ENCODE measurements around the gene PARN.

The PARN gene

GRCh38 chr16:14525596-14525995 is 104.5 kb downstream of the PARN start:
- Histone ChIP-seq H3K36me3 (ENCODE audit: insufficient read depth) (no peaks in the 10 kb centered on the region), H3K4me1 (ENCODE audit: low read depth, poor library complexity, severe bottlenecking) (peaks cover 33% of the 10 kb centered on the region), H3K27me3 (ENCODE audit: insufficient read depth, low read depth) (no peaks in the 10 kb centered on the region), H4K20me1 (ENCODE audit: insufficient read depth) (no peaks in the 10 kb centered on the region), H3K4me3 (IDR thresholded peaks at IDR 0.05; ENCODE audit: insufficient read depth, low read depth, low read length) (no peak overlapping the region), H3K27ac (no peak overlapping the region), H3K79me2 (ENCODE audit: insufficient read depth, low read depth) (no peaks in the 10 kb centered on the region), H2AFZ (ENCODE audit: low read depth) (no peak overlapping the region), H3K9ac (no peak overlapping the region), H3K4me2 (no peak overlapping the region)
- TF ChIP-seq CTCF (conservative IDR thresholded peaks at IDR 0.05; ENCODE audit: low read depth, low read length) = no peak

GRCh38 chr16:14524979-14525378 is 105.1 kb downstream of the PARN start:
- Histone ChIP-seq H3K9ac (no peak overlapping the region), H3K79me2 (ENCODE audit: insufficient read depth, low read depth) (no peaks in the 10 kb centered on the region), H3K36me3 (ENCODE audit: insufficient read depth) (no peaks in the 10 kb centered on the region), H3K4me3 (IDR thresholded peaks at IDR 0.05; ENCODE audit: insufficient read depth, low read depth, low read length) (no peak overlapping the region), H3K27me3 (ENCODE audit: insufficient read depth, low read depth) (no peaks in the 10 kb centered on the region), H2AFZ (ENCODE audit: low read depth) (no peak overlapping the region), H3K4me1 (ENCODE audit: low read depth, poor library complexity, severe bottlenecking) (peaks cover 36% of the 10 kb centered on the region), H3K4me2 (no peak overlapping the region), H3K27ac (no peak overlapping the region), H4K20me1 (ENCODE audit: insufficient read depth) (no peaks in the 10 kb centered on the region)
- TF ChIP-seq CTCF (conservative IDR thresholded peaks at IDR 0.05; ENCODE audit: low read depth, low read length) = no peak

- no peak for TF ChIP-seq CTCF (conservative IDR thresholded peaks at IDR 0.05; ENCODE audit: low read depth, low read length)
- H3K79me2 ChIP-seq (ENCODE audit: insufficient read depth, low read depth) = no peaks in the 10 kb centered on the region
- no peaks in the 10 kb centered on the region for H4K20me1 ChIP-seq (ENCODE audit: insufficient read depth)
- H3K9ac ChIP-seq = no peak overlapping the region
- H3K27ac ChIP-seq = no peak overlapping the region
- H3K36me3 ChIP-seq (ENCODE audit: insufficient read depth) = no peaks in the 10 kb centered on the region
- H3K4me3 ChIP-seq (IDR thresholded peaks at IDR 0.05; ENCODE audit: insufficient read depth, low read depth, low read length) = no peak overlapping the region
- H3K4me1 ChIP-seq (ENCODE audit: low read depth, poor library complexity, severe bottlenecking) = peaks cover 32% of the 10 kb centered on the region
- H2AFZ ChIP-seq (ENCODE audit: low read depth) = no peak overlapping the region
- H3K4me2 ChIP-seq = no peak overlapping the region
- H3K27me3 ChIP-seq (ENCODE audit: insufficient read depth, low read depth) = no peaks in the 10 kb centered on the region
Measured at GRCh38 chr16:14523632-14524031, 106.4 kb downstream of the PARN start.

GRCh38 chr16:14522671-14523070 is 107.4 kb downstream of the PARN start:
- no peak overlapping the region for H3K9ac ChIP-seq
- H3K27ac ChIP-seq = no peak overlapping the region
- H3K79me2 ChIP-seq (ENCODE audit: insufficient read depth, low read depth) = no peaks in the 10 kb centered on the region
- H4K20me1 ChIP-seq (ENCODE audit: insufficient read depth) = no peaks in the 10 kb centered on the region
- peaks cover 22% of the 10 kb centered on the region for H3K4me1 ChIP-seq (ENCODE audit: low read depth, poor library complexity, severe bottlenecking)
- no peak overlapping the region for H2AFZ ChIP-seq (ENCODE audit: low read depth)
- H3K27me3 ChIP-seq (ENCODE audit: insufficient read depth, low read depth) = no peaks in the 10 kb centered on the region
- TF ChIP-seq CTCF (conservative IDR thresholded peaks at IDR 0.05; ENCODE audit: low read depth, low read length) = no peak
- H3K4me2 ChIP-seq = no peak overlapping the region
- no peak overlapping the region for H3K4me3 ChIP-seq (IDR thresholded peaks at IDR 0.05; ENCODE audit: insufficient read depth, low read depth, low read length)
- H3K36me3 ChIP-seq (ENCODE audit: insufficient read depth) = no peaks in the 10 kb centered on the region

Data from KMS-11 (cell line).